ENCODE results near the gene LRFN4.

Gene LRFN4

GRCh38 chr11:66855574-66856495 is 1.0 kb upstream of the LRFN4 start:
- peak overlapping the region; percentile 33 for H4K8ac ChIP-seq (ENCODE audit: low read depth, low read length)
- H3K4me3 ChIP-seq (ENCODE audit: low read length in 2 of 2) = peak overlapping the region; percentile 97 to 98
- WGBS, 2 donors (ENCODE audit: extremely low coverage in 2 of 2, insufficient read length in 2 of 2, insufficient replicate concordance in 1 of 2) = no CpG with 5 or more reads among the region's 51 CpGs
- H2BK120ac ChIP-seq (ENCODE audit: low read depth, low read length) = peak overlapping the region; percentile 35
- H2AFZ ChIP-seq (ENCODE audit: low read length) = peak overlapping the region; percentile 99
- H3K4me2 ChIP-seq (ENCODE audit: insufficient read depth, low read length, poor library complexity, severe bottlenecking) = peak overlapping the region; percentile 99
- H3K36me3 ChIP-seq (replicated peaks in 1 of 2; ENCODE audit: control insufficient read depth in 2 of 2, insufficient read depth in 2 of 2, low read length in 2 of 2) = peaks cover 0 to 14% of the 10 kb centered on the region in 2 donors
- no peak overlapping the region for H3K4ac ChIP-seq (ENCODE audit: low read length)
- H3K9me3 ChIP-seq (replicated peaks in 1 of 2; ENCODE audit: control insufficient read depth in 2 of 2, insufficient read depth in 1 of 2, low read depth in 1 of 2, low read length in 2 of 2) = no peaks in the 10 kb centered on the region
- H2BK5ac ChIP-seq (ENCODE audit: low read length) = peak overlapping the region; percentile 75
- peak overlapping the region; percentile 86 for H2AK5ac ChIP-seq (ENCODE audit: low read depth, low read length)
- H3K14ac ChIP-seq (ENCODE audit: low read length) = peak overlapping the region; percentile 22
- peak overlapping the region; percentile 57 for H3K27ac ChIP-seq (replicated peaks; ENCODE audit: low read length)
- peak overlapping the region; percentile 4 for H2BK12ac ChIP-seq (ENCODE audit: low read length)
- peak; percentile 90 for DNase-seq (ENCODE audit: low spot score)
- peak overlapping the region; percentile 85 for H3K23ac ChIP-seq (ENCODE audit: low read depth, low read length, poor library complexity)
- peak overlapping the region; percentile 38 for H4K91ac ChIP-seq (ENCODE audit: low read depth, low read length, poor library complexity)
- H3K18ac ChIP-seq (ENCODE audit: low read length) = peak overlapping the region; percentile 90
- peaks cover 4 to 14% of the 10 kb centered on the region in 2 donors for H3K4me1 ChIP-seq (ENCODE audit: control insufficient read depth in 2 of 2, insufficient read depth in 1 of 2, low read depth in 1 of 2, low read length in 2 of 2)
- H2BK15ac ChIP-seq (ENCODE audit: low read length) = peak overlapping the region; percentile 34
- H3K27me3 ChIP-seq (ENCODE audit: control insufficient read depth in 3 of 3, insufficient read depth in 3 of 3, low read depth in 1 of 3, low read length in 3 of 3) = no peaks in the 10 kb centered on the region
- peaks cover 9% of the 10 kb centered on the region for H3K79me1 ChIP-seq (ENCODE audit: low read depth, low read length)
- peak overlapping the region; percentile 90 for H3K9ac ChIP-seq (ENCODE audit: low read depth, low read length, poor library complexity)

GRCh38 chr11:66857234-66857926 is 516 bp downstream of the LRFN4 start:
- H4K91ac ChIP-seq (ENCODE audit: low read depth, low read length, poor library complexity) = no peak overlapping the region
- peak overlapping the region; percentile 60 for H2AK5ac ChIP-seq (ENCODE audit: low read depth, low read length)
- H2BK15ac ChIP-seq (ENCODE audit: low read length) = no peak overlapping the region
- peaks cover 4 to 14% of the 10 kb centered on the region in 2 donors for H3K4me1 ChIP-seq (ENCODE audit: control insufficient read depth in 2 of 2, insufficient read depth in 1 of 2, low read depth in 1 of 2, low read length in 2 of 2)
- H4K8ac ChIP-seq (ENCODE audit: low read depth, low read length) = no peak overlapping the region
- peak overlapping the region; percentile 14 for H3K14ac ChIP-seq (ENCODE audit: low read length)
- H3K79me1 ChIP-seq (ENCODE audit: low read depth, low read length) = peaks cover 8% of the 10 kb centered on the region
- DNase-seq (ENCODE audit: low spot score) = no peak
- H3K36me3 ChIP-seq (replicated peaks in 1 of 2; ENCODE audit: control insufficient read depth in 2 of 2, insufficient read depth in 2 of 2, low read length in 2 of 2) = peaks cover 0 to 14% of the 10 kb centered on the region in 2 donors
- H3K9ac ChIP-seq (ENCODE audit: low read depth, low read length, poor library complexity) = peak overlapping the region; percentile 93
- WGBS, 2 donors (ENCODE audit: extremely low coverage in 2 of 2, insufficient read length in 2 of 2, insufficient replicate concordance in 1 of 2) = no CpG with 5 or more reads among the region's 47 CpGs
- H2BK5ac ChIP-seq (ENCODE audit: low read length) = peak overlapping the region; percentile 26
- H3K23ac ChIP-seq (ENCODE audit: low read depth, low read length, poor library complexity) = peak overlapping the region; percentile 91
- H3K4ac ChIP-seq (ENCODE audit: low read length) = no peak overlapping the region
- H3K9me3 ChIP-seq (replicated peaks in 1 of 2; ENCODE audit: control insufficient read depth in 2 of 2, insufficient read depth in 1 of 2, low read depth in 1 of 2, low read length in 2 of 2) = no peaks in the 10 kb centered on the region
- H2BK120ac ChIP-seq (ENCODE audit: low read depth, low read length) = peak overlapping the region; percentile 16
- H3K18ac ChIP-seq (ENCODE audit: low read length) = peak overlapping the region; percentile 84
- peak overlapping the region; percentile 97 to 98 for H3K4me3 ChIP-seq (ENCODE audit: low read length in 2 of 2)
- H3K27me3 ChIP-seq (ENCODE audit: control insufficient read depth in 3 of 3, insufficient read depth in 3 of 3, low read depth in 1 of 3, low read length in 3 of 3) = no peaks in the 10 kb centered on the region
- H3K4me2 ChIP-seq (ENCODE audit: insufficient read depth, low read length, poor library complexity, severe bottlenecking) = peak overlapping the region; percentile 99
- H2AFZ ChIP-seq (ENCODE audit: low read length) = peak overlapping the region; percentile 99
- no peak overlapping the region for H2BK12ac ChIP-seq (ENCODE audit: low read length)
- no peak overlapping the region for H3K27ac ChIP-seq (replicated peaks; ENCODE audit: low read length)

- no peak overlapping the region for H2AFZ ChIP-seq (ENCODE audit: low read length)
- peaks cover 3 to 14% of the 10 kb centered on the region in 2 donors for H3K36me3 ChIP-seq (replicated peaks in 1 of 2; ENCODE audit: control insufficient read depth in 2 of 2, insufficient read depth in 2 of 2, low read length in 2 of 2)
- peak overlapping the region; percentile 99 for H3K4me2 ChIP-seq (ENCODE audit: insufficient read depth, low read length, poor library complexity, severe bottlenecking)
- peak overlapping the region; percentile 60 for H2AK5ac ChIP-seq (ENCODE audit: low read depth, low read length)
- no peak overlapping the region for H3K18ac ChIP-seq (ENCODE audit: low read length)
- peaks cover 10% of the 10 kb centered on the region for H3K79me1 ChIP-seq (ENCODE audit: low read depth, low read length)
- H3K4ac ChIP-seq (ENCODE audit: low read length) = no peak overlapping the region
- H2BK12ac ChIP-seq (ENCODE audit: low read length) = no peak overlapping the region
- no peaks in the 10 kb centered on the region for H3K27me3 ChIP-seq (ENCODE audit: control insufficient read depth in 3 of 3, insufficient read depth in 3 of 3, low read depth in 1 of 3, low read length in 3 of 3)
- no peak overlapping the region for H4K8ac ChIP-seq (ENCODE audit: low read depth, low read length)
- peak overlapping the region; percentile 44 for H3K9ac ChIP-seq (ENCODE audit: low read depth, low read length, poor library complexity)
- H3K4me3 ChIP-seq (ENCODE audit: low read length in 2 of 2) = peak overlapping the region in 1 of 2 donors; percentile 98
- peak overlapping the region; percentile 16 for H3K23ac ChIP-seq (ENCODE audit: low read depth, low read length, poor library complexity)
- no peaks in the 10 kb centered on the region for H3K9me3 ChIP-seq (replicated peaks in 1 of 2; ENCODE audit: control insufficient read depth in 2 of 2, insufficient read depth in 1 of 2, low read depth in 1 of 2, low read length in 2 of 2)
- no peak overlapping the region for H3K27ac ChIP-seq (replicated peaks; ENCODE audit: low read length)
- peak overlapping the region; percentile 16 for H2BK120ac ChIP-seq (ENCODE audit: low read depth, low read length)
- H4K91ac ChIP-seq (ENCODE audit: low read depth, low read length, poor library complexity) = no peak overlapping the region
- peaks cover 4 to 14% of the 10 kb centered on the region in 2 donors for H3K4me1 ChIP-seq (ENCODE audit: control insufficient read depth in 2 of 2, insufficient read depth in 1 of 2, low read depth in 1 of 2, low read length in 2 of 2)
- WGBS, 2 donors (ENCODE audit: extremely low coverage in 2 of 2, insufficient read length in 2 of 2, insufficient replicate concordance in 1 of 2) = no CpG with 5 or more reads among the region's 19 CpGs
- DNase-seq (ENCODE audit: low spot score) = no peak
- no peak overlapping the region for H2BK15ac ChIP-seq (ENCODE audit: low read length)
- peak overlapping the region; percentile 14 for H3K14ac ChIP-seq (ENCODE audit: low read length)
- H2BK5ac ChIP-seq (ENCODE audit: low read length) = peak overlapping the region; percentile 26
Observed at GRCh38 chr11:66857927-66858185, 992 bp downstream of the LRFN4 start.

Measured in neuronal stem cell (in vitro differentiated cells).